Caco-2 (cell line): Measurements from ENCODE around the gene BID. TPM values are rescaled to one million over a fixed set of nuclear protein-coding genes. Genes with fewer than 3 reads are reported as not detected.

ENCODE experiments used
- BruUV-seq: library from RNA; stranded (reverse); fragments of 400-500 nt; replicated peaks from 2 replicates; lab custom pipeline; 2021; lab: Mats Ljungman, UMichigan
- CTCF ChIA-PET: fragments of 300-600 bp; sonication (Branson Sonifier 250); formaldehyde crosslinking; loops from one replicate; lab custom pipeline; 2022; ENCODE audit warnings: antibody characterized with exemption; lab: Charles Lee
- POLR2A ChIA-PET: fragments of 300-600 bp; sonication (Branson Sonifier 250); formaldehyde crosslinking; loops from one replicate; lab custom pipeline; 2022; ENCODE audit warnings: antibody characterized with exemption; lab: Charles Lee
- DNase-seq, 2 experiments: peaks; one replicate each; pipeline versions ENCODE4 v3.0.0 to v3.0.0-alpha.2; 2020 to 2022
- H3K27me3 ChIP-seq: replicated peaks from 2 replicates; pipeline ENCODE4 v1.6.0; 2011; ENCODE audit warnings: low read length; ENCODE audit not compliant: control insufficient read depth, insufficient read depth
- H3K36me3 ChIP-seq: 2 replicates; pipeline ENCODE4 v1.5.1; 2011; ENCODE audit warnings: low read length; ENCODE audit not compliant: control insufficient read depth, insufficient read depth
- H3K4me1 ChIP-seq: fragments of 250-450 bp; sonication (Bioruptor Pico); 2 replicates; pipeline ENCODE4 v1.5.1; 2020; ENCODE audit warnings: mild to moderate bottlenecking
- H3K4me3 ChIP-seq: 2 replicates; pipeline ENCODE4 v1.5.1; 2011; ENCODE audit warnings: low read depth, mild to moderate bottlenecking, control low read depth, low read length
- H3K9me3 ChIP-seq: fragments of 250-450 bp; sonication (Bioruptor Pico); 2 replicates; pipeline ENCODE4 v1.5.1; 2020; ENCODE audit warnings: mild to moderate bottlenecking, moderate library complexity
- H3K27ac Mint-ChIP-seq: one replicate; pipeline ENCODE4 v1.8.0; 2022; ENCODE audit warnings: mixed read lengths; ENCODE audit not compliant: unreplicated experiment
- H3K27me3 Mint-ChIP-seq: one replicate; pipeline ENCODE4 v1.8.0; 2022; ENCODE audit warnings: mixed read lengths; ENCODE audit not compliant: insufficient read depth, unreplicated experiment
- H3K36me3 Mint-ChIP-seq: one replicate; pipeline ENCODE4 v1.8.0; 2022; ENCODE audit warnings: mild to moderate bottlenecking, mixed read lengths; ENCODE audit not compliant: insufficient read depth, unreplicated experiment
- H3K4me1 Mint-ChIP-seq: one replicate; pipeline ENCODE4 v1.8.0; 2022; ENCODE audit warnings: low read depth, mixed read lengths; ENCODE audit not compliant: unreplicated experiment
- H3K4me3 Mint-ChIP-seq: one replicate; pipeline ENCODE4 v1.8.0; 2022; ENCODE audit warnings: mild to moderate bottlenecking, moderate library complexity, mixed read lengths; ENCODE audit not compliant: unreplicated experiment
- H3K9me3 Mint-ChIP-seq: one replicate; pipeline ENCODE4 v1.8.0; 2022; ENCODE audit warnings: mixed read lengths; ENCODE audit not compliant: unreplicated experiment
- CTCF ChIP-seq, 2 experiments: fragments of 200-600 bp in 1 of 2; IDR thresholded peaks; 1 replicate in 1 of 2; 2 replicates in 1 of 2; pipeline versions ENCODE4 v1.5.1 to v1.8.0; 2011 to 2022; ENCODE audit warnings: antibody characterized with exemption in 1 of 2, control low read depth in 1 of 2, inconsistent platforms in 1 of 2, low read depth in 1 of 2, low read length in 1 of 2, mild to moderate bottlenecking in 1 of 2, moderate library complexity in 1 of 2; ENCODE audit not compliant: insufficient read depth in 1 of 2, severe bottlenecking in 1 of 2, unreplicated experiment in 1 of 2
- intact Hi-C: fragments of 100-400 bp; cut with micrococcal nuclease; formaldehyde crosslinking; loops from one replicate; pipeline ENCODE4 v1.10.0; 2022; ENCODE audit not compliant: unreplicated experiment
- total RNA-seq: library from RNA; stranded (reverse); gene quantifications from 2 replicates; pipeline ENCODE4 v1.2.3, GENCODE V29; 2022

Gene BID
- total RNA-seq, 1 experiment from 2014 or later = 28.2 TPM

- Mint-ChIP-seq H3K4me1 (no peaks in the 10 kb centered on the region), H3K9me3 (no peaks in the 10 kb centered on the region), H3K4me3 (no peak overlapping the region), H3K36me3 (peaks cover 34% of the 10 kb centered on the region), H3K27ac (no peak overlapping the region), H3K27me3 (no peaks in the 10 kb centered on the region)
- intact Hi-C loops = no loop called here
- Histone ChIP-seq H3K4me1 (no peaks in the 10 kb centered on the region), H3K4me3 (no peak overlapping the region), H3K9me3 (no peaks in the 10 kb centered on the region), H3K27me3 (no peaks in the 10 kb centered on the region), H3K36me3 (peaks cover 2% of the 10 kb centered on the region; the same call in 1 of the 2 replicates)
- POLR2A ChIA-PET = no interaction called here
- DNase-seq = no peak
- no TSS peak for BruUV-seq
- TF ChIP-seq CTCF (IDR thresholded peaks at IDR 0.05; ENCODE audit: insufficient read depth in 1 of 2, low read depth in 1 of 2, low read length in 1 of 2, severe bottlenecking in 1 of 2, unreplicated experiment in 1 of 2) = no peak
- CTCF ChIA-PET = interaction anchor here (1.2 kb wide), 1 partner anchor 10 kb away, joined by 3 read pairs; no protein-coding TSS in a partner anchor
Observed at GRCh38 chr22:17818180-17818579, 43.9 kb upstream of the BID start.

- H3K27me3 Mint-ChIP-seq = no peaks in the 10 kb centered on the region
- no peaks in the 10 kb centered on the region for H3K4me1 Mint-ChIP-seq
- H3K4me3 ChIP-seq = no peak overlapping the region
- CTCF ChIA-PET = interaction anchor here (1.2 kb wide), 1 partner anchor 11 kb away, joined by 3 read pairs; no protein-coding TSS in a partner anchor
- H3K4me1 ChIP-seq = no peaks in the 10 kb centered on the region
- H3K36me3 ChIP-seq = peaks cover 2% of the 10 kb centered on the region; the same call in 1 of the 2 replicates
- H3K27me3 ChIP-seq = no peaks in the 10 kb centered on the region
- no peak overlapping the region for H3K4me3 Mint-ChIP-seq
- POLR2A ChIA-PET = no interaction called here
- no peak overlapping the region for H3K27ac Mint-ChIP-seq
- BruUV-seq = TSS peak; percentile 29
- intact Hi-C loops = no loop called here
- H3K9me3 Mint-ChIP-seq = no peaks in the 10 kb centered on the region
- TF ChIP-seq CTCF (IDR thresholded peaks at IDR 0.05; ENCODE audit: insufficient read depth in 1 of 2, low read depth in 1 of 2, low read length in 1 of 2, severe bottlenecking in 1 of 2, unreplicated experiment in 1 of 2) = no peak
- peaks cover 40% of the 10 kb centered on the region for H3K36me3 Mint-ChIP-seq
- no peaks in the 10 kb centered on the region for H3K9me3 ChIP-seq
- DNase-seq = no peak
Observed at GRCh38 chr22:17817511-17818065, 43.3 kb upstream of the BID start.

- Histone ChIP-seq H3K4me1 (no peaks in the 10 kb centered on the region), H3K9me3 (no peaks in the 10 kb centered on the region), H3K36me3 (peaks cover 2% of the 10 kb centered on the region; the same call in 1 of the 2 replicates), H3K4me3 (no peak overlapping the region), H3K27me3 (no peaks in the 10 kb centered on the region)
- ChIA-PET POLR2A (no interaction called here), CTCF (no interaction called here)
- Mint-ChIP-seq H3K27ac (no peak overlapping the region), H3K9me3 (no peaks in the 10 kb centered on the region), H3K36me3 (peaks cover 42% of the 10 kb centered on the region), H3K4me1 (no peaks in the 10 kb centered on the region), H3K4me3 (no peak overlapping the region), H3K27me3 (no peaks in the 10 kb centered on the region)
- intact Hi-C loops = no loop called here
- no peak for DNase-seq
- no peak for TF ChIP-seq CTCF (IDR thresholded peaks at IDR 0.05; ENCODE audit: insufficient read depth in 1 of 2, low read depth in 1 of 2, low read length in 1 of 2, severe bottlenecking in 1 of 2, unreplicated experiment in 1 of 2)
- no TSS peak for BruUV-seq
Observed at GRCh38 chr22:17817079-17817478, 42.8 kb upstream of the BID start.
